NCI-H226 (cell line): ENCODE data around the gene ZNF70.

Experiments used
- DNase-seq: peaks from one replicate; pipeline ENCODE4 v3.0.0-alpha.2; 2015

Gene ZNF70

DNA sequence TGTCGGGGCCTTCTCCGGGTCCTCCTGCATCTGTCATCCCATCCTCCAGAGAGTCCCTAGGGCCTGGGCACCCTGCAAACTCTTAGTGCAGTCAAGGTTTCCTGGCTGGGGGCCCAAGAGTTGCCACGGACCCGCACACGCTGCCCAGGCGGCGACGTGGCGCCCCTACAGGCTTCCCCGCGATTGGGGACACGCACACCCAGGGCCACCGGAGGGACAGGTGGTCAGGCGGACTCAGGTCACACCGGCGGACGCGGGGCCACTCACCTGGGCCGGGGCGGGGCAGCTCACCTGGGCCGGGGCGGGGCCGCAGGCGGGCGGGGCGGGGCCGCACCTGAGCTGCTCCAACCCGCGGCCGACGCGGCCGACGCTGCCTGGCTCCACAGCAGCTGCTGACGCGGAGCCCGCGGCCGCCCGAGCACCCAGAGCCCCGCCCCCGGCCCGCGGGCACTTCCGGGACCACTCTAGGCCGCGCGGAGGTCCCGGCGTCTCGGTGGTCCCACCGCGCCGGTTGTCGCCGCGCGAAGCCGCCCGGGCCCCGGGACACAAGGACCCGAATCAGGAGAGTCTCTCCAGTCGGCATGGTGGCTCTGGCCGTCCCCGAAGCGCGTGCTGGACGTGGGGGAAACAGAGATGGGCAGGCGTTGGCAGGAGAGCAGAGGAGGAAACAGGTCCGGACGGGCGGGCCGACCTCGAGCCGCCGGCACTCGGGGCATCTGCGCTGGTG, at the start of gene ZNF70:
TSS of gene ZNF70 (minus strand) at position 399 of the 727 bp plus-strand sequence. CDS start 5,972 bp downstream, outside the sequence.
- peak; percentile 57 for DNase-seq

- DNase-seq = no peak
Observed at GRCh38 chr22:23796461-23796860, 45.5 kb upstream of the ZNF70 start.

DNA sequence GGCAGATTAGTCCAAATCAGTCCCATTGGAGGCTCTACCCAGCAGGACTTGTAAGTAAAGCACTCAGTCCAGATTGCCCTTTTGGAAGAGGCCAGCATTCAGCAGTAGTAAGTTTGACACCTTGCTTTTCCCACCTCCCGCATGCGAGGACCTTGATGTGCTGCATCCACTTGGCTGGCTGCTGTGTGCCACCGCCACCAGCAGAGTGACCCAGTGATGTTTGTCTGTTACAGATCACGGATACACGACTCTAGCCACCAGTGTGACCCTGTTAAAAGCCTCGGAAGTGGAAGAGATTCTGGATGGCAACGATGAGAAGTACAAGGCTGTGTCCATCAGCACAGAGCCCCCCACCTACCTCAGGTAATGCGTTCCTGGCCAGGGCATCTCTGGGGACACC, 42.4 kb upstream of the ZNF70 start:
- DNase-seq = no peak

DNA sequence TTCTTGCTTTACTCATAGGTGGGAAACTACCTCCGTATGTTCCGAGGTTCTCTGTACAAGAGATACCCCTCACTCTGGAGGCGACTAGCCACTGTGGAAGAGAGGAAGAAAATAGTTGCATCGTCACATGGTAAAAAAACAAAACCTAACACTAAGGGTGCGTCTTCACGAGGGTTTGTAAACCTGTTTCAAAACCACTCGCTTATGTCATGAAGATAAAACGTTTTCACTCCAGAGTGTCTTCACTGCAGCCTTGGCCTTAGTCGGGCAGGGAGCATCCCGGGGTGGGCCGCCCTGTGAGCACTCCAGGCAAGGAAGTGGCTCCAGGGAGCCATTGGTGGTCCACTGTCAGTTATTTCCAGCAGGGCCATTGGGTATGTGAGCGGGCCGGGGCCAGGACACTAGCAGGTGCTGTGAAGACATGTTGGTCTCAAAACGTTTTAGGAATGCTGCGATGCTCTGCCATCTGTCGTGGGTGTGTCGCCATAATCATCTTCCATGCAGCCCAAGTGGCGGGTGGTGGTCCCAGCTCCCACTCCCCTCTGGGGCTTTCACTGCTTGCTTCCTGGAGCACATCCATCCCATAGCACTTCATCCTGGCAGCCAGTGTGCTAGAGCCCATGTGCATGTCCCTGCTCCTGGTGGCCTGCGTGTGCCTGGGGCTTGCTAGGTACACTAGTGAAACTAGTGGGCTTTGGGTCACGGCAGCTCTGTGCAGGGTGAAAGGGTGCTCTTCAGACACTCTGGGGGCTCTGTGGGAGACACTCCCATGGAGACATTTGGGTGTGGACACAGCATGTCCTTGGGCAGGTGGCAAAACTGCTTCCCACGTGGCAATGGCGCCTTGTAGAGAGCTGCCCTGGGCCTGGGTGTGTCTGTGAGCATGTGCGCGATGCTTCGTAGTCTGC, 41.1 kb upstream of the ZNF70 start:
- DNase-seq = no peak

- no peak for DNase-seq
Observed at GRCh38 chr22:23790819-23791737, 40.2 kb upstream of the ZNF70 start.

DNA sequence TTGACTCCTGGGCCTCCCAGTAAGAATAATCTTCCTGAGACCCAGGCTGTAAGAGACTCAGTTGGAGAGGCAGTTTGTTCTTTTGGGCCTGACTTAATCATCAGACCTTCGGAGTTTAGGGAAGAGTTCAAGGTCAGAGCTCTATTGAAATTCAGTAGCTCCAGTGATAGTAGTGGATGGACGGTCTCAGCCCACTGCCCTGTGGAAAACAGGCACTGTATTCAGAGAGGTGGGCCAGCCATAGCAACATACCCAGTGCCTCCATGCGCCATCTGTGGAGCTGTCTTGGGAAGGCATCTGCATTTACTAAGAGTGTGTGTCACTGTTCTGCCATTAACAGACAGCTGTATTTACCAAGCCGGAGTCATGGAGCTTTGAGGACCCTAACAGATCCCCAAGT, 38.7 kb upstream of the ZNF70 start:
- no peak for DNase-seq

DNA sequence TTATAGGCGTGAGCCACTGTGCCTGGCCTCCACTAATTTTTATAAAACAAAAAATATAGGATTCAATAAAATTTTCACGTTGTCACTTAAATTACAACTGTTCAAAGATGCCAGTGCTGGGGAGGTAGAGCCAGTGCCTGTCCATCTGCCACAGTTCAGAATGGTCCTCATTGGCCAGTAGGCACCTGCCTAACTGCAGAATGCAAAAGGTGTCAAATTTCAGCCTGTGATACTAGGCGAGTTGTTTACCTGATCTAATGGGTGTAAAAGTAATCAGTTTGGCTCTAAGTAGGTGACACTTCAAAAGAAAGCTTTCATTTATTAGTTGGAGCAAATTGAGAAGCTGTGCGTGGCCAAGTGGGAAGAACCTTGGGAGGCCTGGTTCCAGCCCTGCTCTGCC, 38.2 kb upstream of the ZNF70 start:
- DNase-seq = no peak

DNA sequence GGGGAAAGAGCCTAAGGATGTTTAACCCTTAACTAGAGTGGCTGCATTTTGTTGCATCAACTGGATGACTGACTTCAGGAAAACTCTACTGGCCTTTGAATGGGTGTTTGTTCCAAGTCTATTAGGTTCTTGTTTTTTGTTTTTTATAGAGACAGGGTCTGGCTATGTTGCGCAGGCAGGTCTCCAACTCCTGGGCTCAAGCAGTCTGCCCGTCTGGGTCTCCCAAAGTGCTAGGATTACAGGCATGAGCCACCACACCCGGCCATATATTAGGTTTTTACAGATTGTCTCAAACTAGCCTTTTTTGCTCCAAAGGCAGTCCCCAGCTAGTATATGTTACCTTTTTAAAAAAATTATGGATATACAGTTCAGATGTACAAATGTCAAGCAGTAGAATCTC, 37.0 kb upstream of the ZNF70 start:
- DNase-seq = no peak

GRCh38 chr22:23787600-23787896, 36.6 kb upstream of the ZNF70 start:
- DNase-seq = no peak

GRCh38 chr22:23786752-23787599, 36.1 kb upstream of the ZNF70 start, which contains the start of gene SMARCB1:
Gene SMARCB1, plus strand, starts transcription at chr22:23786966. Its CDS starts 204 bp downstream, at chr22:23787170.
- DNase-seq = peak; percentile 60

- no peak for DNase-seq
Observed at GRCh38 chr22:23786261-23786710, 35.4 kb upstream of the ZNF70 start.

GRCh38 chr22:23784215-23784732, 33.4 kb upstream of the ZNF70 start:
- DNase-seq = no peak

GRCh38 chr22:23783265-23784150, 32.6 kb upstream of the ZNF70 start:
- DNase-seq = no peak

DNA sequence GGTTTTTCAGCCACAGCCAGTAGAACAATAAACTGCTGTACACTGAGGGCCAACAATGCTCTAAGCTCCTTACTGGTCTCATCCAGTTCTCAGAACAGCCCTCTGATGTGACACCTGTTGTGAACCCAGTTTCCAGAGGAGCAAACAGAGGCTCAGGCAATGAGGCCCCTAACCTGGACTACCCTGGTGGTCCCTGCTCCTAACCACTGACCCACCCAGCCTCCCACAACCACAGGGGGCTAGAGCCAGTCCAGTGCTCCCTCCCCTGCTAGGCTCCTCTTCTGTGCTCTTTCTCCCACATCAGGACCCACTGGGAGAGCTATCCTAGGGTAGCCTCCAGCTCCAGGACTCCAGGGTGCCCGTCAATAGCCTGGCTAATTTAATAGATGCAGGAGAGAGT, 31.8 kb upstream of the ZNF70 start:
- no peak for DNase-seq

GRCh38 chr22:23782252-23782651, 31.3 kb upstream of the ZNF70 start:
- no peak for DNase-seq

- DNase-seq = peak; percentile 50
Observed at GRCh38 chr22:23781511-23782183, 30.7 kb upstream of the ZNF70 start.

- no peak for DNase-seq
Observed at GRCh38 chr22:23781065-23781464, 30.2 kb upstream of the ZNF70 start.

GRCh38 chr22:23780146-23780748, 29.3 kb upstream of the ZNF70 start:
- DNase-seq = no peak

DNA sequence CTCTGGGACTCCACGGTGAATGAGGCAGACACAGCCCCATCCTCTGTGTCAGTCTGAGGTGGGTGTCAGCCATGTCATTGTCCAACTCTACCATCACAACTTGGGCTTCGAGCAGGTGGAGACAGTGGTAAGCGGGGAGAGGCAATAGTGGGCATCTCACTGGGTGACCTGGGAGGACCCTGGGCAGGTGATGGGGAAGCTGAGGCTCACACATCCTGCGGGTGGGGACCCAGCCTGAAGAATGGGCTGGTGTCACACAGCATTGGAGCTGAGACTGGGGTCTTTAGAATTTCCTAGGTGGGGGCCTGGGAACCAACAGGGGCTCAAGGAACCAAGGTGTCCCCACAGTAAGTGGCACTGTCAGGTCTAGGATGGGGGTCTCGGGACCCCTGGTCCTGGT, 28.8 kb upstream of the ZNF70 start:
- DNase-seq = no peak

- no peak for DNase-seq
Observed at GRCh38 chr22:23779083-23779482, 28.2 kb upstream of the ZNF70 start.
